IPS-18a (cell line): ENCODE results near the gene TBX6.
"Not testable (repeated sequence)": the region's sequence is repeated elsewhere in the genome, so short reads cannot be mapped to it uniquely, and the experiment has no call there.

Experiments
- H3K27ac ChIP-seq: one replicate; pipeline ENCODE4 v1.5.1; 2013; ENCODE audit warnings: low read length
- H3K27me3 ChIP-seq: one replicate; pipeline ENCODE4 v1.6.1; 2013; ENCODE audit warnings: mild to moderate bottlenecking, low read length; ENCODE audit not compliant: control insufficient read depth, insufficient read depth
- H3K36me3 ChIP-seq: one replicate; pipeline ENCODE4 v1.6.1; 2013; ENCODE audit warnings: low read depth, low read length; ENCODE audit not compliant: control insufficient read depth
- H3K4me1 ChIP-seq: one replicate; pipeline ENCODE4 v1.6.1; 2013; ENCODE audit warnings: low read depth, low read length; ENCODE audit not compliant: control insufficient read depth
- H3K4me3 ChIP-seq: one replicate; pipeline ENCODE4 v1.5.1; 2013; ENCODE audit warnings: low read length
- H3K9ac ChIP-seq: one replicate; pipeline ENCODE4 v1.6.1; 2013; ENCODE audit warnings: mild to moderate bottlenecking, low read length, moderate library complexity
- H3K9me3 ChIP-seq: one replicate; pipeline ENCODE4 v1.6.1; 2013; ENCODE audit warnings: low read depth, low read length; ENCODE audit not compliant: control insufficient read depth

TBX6 gene

DNA sequence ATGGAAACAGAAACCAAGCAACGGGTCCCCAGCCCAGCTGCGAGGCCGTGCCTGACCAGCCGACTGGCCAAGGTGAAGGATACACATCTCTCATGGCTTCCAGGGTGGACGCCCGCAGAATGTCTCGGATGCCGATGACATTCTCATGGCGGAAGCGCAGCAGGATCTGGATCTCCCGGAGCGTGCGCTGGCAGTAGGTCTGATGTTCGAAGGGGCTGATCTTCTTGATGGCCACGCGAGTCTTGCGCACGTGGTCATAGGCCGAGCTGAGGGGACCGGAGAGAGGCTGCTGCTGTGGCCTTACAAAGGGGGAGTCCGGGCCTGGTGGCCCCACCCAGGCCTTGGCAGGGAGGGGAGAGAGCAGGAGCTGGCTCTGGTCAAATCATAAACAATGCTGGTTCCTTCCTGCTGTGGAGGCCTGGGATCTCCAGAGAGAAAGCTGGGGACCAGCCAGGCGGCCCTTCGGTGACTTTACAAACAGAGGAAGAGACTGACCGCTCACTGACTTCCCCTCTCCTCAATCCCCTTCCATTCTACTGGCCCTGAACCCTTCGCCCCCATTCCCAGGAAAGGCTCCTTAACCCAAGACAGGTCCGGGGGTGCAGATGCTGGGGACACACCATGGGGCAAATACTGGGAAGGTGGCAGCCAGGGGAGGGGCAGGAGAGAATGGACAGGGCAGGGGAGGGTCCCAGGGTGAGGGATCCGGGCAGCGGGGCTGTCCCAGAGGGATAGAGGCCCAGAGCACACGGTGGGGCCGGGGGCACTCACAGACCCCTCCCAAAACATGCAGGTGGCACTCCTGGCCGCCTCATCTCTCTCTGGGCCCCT, 30.2 kb upstream of the TBX6 start:
- Histone ChIP-seq H3K27me3 (no peaks in the 10 kb centered on the region), H3K9me3 (no peaks in the 10 kb centered on the region), H3K9ac (peak overlapping the region; percentile 18), H3K36me3 (peaks cover 1% of the 10 kb centered on the region), H3K27ac (no peak overlapping the region), H3K4me1 (no peaks in the 10 kb centered on the region), H3K4me3 (peak overlapping the region; percentile 81)

DNA sequence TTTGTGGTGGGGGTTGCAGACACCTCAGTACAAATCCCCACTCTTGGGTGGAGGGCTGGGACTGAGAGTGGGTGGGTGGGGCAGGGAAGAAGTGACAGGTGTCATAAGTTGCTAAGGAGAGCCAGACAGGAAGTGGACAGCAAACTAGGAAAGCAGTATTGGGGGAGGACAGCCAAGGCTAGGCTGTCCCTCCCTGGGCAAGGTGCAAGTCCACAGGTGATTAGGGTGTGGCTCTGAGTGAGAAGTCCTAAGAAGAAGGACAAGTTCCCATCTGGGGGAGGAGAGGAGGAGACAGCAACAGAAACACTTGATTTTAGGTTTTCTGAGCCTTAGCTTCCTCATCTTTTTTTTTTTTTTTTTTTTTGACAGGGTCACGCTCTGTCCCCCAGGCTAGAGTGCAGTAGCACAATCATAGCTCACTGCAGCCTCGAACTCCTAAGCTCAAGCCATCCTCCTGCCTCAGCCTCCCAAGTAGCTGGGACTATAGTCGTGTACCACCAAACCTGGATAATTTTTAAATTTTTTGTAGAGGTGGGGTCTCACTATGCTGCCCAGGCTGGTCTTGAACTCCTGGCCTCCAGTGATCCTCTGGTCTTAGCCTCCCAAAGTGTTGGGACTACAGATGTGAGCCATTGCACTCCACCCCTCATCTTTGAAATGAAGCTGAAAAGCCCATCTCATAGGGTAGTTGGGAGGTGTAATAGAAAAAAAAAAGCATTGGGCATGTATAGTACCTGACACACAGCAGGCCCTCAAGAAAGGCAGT, 28.8 kb upstream of the TBX6 start:
- no peak overlapping the region for H3K9ac ChIP-seq

DNA sequence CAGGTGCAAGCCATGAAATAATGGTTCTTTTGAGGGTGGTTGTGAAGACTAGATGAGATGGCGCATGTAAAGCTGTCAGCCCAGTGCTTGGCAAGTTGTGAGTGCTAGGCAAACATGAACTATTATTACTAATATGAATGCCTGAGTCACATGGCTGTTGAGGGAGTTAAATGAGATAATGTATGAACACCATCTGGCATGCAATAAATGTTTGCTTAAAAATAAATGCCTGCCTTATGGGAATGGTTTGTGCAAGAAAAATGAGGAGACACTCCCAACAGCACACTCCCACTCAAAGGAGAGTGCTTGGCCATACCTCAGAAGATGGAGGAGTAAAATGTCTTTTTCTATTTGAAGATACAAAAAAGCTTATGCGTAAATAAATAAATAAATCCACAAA, 27.7 kb upstream of the TBX6 start:
- no peak overlapping the region for H3K9ac ChIP-seq
- H3K4me3 ChIP-seq: no peak overlapping the region
- H3K27ac ChIP-seq: no peak overlapping the region
- no peaks in the 10 kb centered on the region for H3K4me1 ChIP-seq
- H3K36me3 ChIP-seq: peaks cover 3% of the 10 kb centered on the region
- no peaks in the 10 kb centered on the region for H3K9me3 ChIP-seq
- no peaks in the 10 kb centered on the region for H3K27me3 ChIP-seq

More for the DNA sequence above, 28.8 kb upstream of the TBX6 start:
- no peaks in the 10 kb centered on the region for H3K27me3 ChIP-seq
- no peak overlapping the region for H3K27ac ChIP-seq
- no peak overlapping the region for H3K4me3 ChIP-seq
- H3K4me1 ChIP-seq: no peaks in the 10 kb centered on the region
- peaks cover 3% of the 10 kb centered on the region for H3K36me3 ChIP-seq
- H3K9me3 ChIP-seq: no peaks in the 10 kb centered on the region

DNA sequence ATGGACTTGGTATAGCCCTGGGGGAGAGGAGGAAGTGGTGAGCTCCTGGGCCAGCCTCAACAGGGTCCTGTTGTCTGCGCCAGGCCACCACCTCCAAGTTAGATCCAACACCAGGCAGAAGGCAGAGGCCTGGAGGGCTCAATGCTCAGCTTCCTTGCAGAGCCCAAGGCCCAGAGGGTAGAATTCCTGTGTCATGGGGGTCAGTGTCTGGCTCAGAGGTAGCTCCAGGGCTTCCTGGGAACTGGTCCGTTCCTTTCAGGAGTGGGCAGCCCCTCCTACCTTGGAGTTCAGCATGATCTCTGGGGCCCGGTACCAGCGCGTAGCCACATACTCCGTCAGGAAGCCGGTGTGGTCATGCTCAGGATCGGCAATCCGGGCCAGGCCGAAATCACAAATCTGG, 26.0 kb upstream of the TBX6 start:
- H3K36me3 ChIP-seq: peaks cover 3% of the 10 kb centered on the region
- H3K27me3 ChIP-seq: no peaks in the 10 kb centered on the region
- no peak overlapping the region for H3K27ac ChIP-seq
- no peaks in the 10 kb centered on the region for H3K9me3 ChIP-seq
- H3K4me3 ChIP-seq: no peak overlapping the region
- H3K4me1 ChIP-seq: no peaks in the 10 kb centered on the region
- no peak overlapping the region for H3K9ac ChIP-seq

DNA sequence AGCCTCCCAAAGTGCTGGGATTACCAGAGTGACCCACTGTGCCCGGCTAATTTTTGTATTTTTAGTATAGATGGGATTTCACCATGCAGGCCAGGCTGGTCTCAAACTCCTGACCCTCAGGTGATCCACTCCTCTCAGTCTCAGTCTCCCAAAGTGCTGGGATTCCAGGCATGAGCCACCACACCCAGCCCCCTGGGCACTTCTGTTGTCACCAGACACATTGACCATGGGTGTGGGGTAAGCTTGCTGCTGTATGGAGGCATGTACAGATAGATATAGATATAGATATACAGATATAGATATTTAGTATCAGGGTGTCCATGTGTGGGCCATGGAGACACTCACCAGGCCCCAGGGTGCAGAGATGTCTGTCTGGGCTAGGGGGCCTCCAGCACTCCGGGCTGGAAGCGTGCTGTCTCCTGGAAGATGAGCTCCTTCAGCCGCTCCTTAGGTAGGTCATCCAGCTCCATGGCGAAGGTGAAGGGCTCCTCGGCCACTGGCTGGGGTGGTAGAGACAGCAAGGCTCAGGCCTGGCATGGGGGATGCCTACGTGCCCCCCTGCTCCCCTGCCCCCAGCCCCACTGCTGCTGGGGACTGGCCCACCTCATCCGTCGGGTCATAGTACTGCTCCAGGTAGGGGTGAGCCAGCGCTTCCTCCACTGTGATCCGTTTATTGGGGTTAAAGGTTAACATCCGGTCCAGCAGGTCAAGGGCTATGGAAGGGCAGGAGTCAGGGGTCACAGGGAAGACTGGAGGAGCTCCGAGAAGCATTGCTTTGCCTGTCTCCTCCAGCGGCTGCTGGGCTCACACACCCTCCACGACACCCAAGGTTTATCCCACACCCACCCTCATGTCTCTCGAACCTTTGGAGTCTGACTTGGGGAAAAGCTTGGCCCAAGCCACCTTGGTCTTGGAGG, 24.8 kb upstream of the TBX6 start:
- no peaks in the 10 kb centered on the region for H3K9me3 ChIP-seq
- peaks cover 3% of the 10 kb centered on the region for H3K36me3 ChIP-seq
- H3K27me3 ChIP-seq: no peaks in the 10 kb centered on the region
- H3K9ac ChIP-seq: no peak overlapping the region
- H3K27ac ChIP-seq: no peak overlapping the region
- H3K4me1 ChIP-seq: no peaks in the 10 kb centered on the region
- no peak overlapping the region for H3K4me3 ChIP-seq

DNA sequence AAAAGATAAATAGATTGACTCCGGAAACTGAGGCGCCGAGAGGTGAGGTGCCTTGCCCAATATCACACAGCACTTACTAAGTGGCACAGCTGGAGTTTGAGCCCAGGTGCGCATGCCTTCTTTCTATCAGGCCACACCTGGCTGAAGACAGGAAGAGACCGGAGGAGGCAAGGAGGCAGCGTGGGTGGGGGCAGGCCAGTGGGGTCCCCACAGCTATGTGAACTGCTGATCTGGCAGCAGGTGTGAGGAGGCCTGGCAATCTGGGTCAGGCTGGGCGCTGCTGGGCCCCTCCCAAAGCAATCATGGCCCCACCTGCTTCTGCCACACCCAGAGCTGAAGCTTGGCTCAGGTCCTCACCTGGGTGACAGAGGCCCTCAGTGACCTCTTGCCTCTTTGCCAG, 23.5 kb upstream of the TBX6 start:
- H3K4me3 ChIP-seq: no peak overlapping the region
- H3K4me1 ChIP-seq: no peaks in the 10 kb centered on the region
- H3K9me3 ChIP-seq: no peaks in the 10 kb centered on the region
- H3K27me3 ChIP-seq: no peaks in the 10 kb centered on the region
- H3K9ac ChIP-seq: no peak overlapping the region
- peaks cover 3% of the 10 kb centered on the region for H3K36me3 ChIP-seq
- no peak overlapping the region for H3K27ac ChIP-seq

DNA sequence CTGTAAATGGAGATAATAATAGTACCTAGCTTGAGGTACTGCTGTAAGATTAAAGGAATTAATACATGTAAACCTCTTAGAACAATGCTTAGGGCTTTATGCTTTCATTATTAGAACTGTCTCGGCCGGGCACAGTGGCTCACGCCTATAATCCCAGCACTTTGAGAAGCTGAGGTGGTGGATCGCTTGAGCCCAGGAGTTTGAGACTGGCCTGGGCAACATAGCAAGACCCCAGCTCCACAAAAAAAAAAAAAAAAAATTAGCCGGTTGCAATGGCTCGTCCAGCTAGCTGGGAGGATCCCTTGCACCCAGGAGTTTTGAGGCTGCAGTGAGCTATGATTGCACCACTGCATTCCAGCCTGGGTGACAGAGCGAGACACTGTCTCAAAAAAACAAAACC, 23.1 kb upstream of the TBX6 start:
- H3K9me3 ChIP-seq, H3K36me3 ChIP-seq, H3K4me3 ChIP-seq, H3K4me1 ChIP-seq, H3K27me3 ChIP-seq, H3K9ac ChIP-seq, H3K27ac ChIP-seq: not testable (repeated sequence)

DNA sequence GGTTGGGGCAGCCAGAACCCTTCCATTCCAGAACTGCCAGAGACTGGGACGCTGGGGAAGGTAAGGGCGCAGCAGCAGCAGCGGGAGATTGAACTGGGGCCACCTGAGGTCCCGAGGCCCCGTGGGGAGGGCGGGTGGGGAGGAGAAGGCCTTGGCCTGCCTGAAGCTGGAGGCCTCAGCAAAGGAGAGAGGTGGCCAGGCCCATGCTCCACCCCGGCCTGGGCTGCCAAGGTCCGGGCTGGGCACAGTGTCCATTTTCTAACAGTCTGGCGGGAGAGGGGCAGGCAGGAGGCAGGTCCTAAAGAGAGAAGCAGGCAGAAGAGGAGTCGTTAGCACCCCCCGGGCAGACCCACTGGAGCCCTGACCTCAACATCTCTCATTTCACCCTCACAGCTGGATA, 22.7 kb upstream of the TBX6 start:
- H3K27me3 ChIP-seq: no peaks in the 10 kb centered on the region
- H3K4me1 ChIP-seq: no peaks in the 10 kb centered on the region
- H3K9ac ChIP-seq: no peak overlapping the region
- H3K36me3 ChIP-seq: peaks cover 3% of the 10 kb centered on the region
- H3K4me3 ChIP-seq: no peak overlapping the region
- no peak overlapping the region for H3K27ac ChIP-seq
- no peaks in the 10 kb centered on the region for H3K9me3 ChIP-seq

DNA sequence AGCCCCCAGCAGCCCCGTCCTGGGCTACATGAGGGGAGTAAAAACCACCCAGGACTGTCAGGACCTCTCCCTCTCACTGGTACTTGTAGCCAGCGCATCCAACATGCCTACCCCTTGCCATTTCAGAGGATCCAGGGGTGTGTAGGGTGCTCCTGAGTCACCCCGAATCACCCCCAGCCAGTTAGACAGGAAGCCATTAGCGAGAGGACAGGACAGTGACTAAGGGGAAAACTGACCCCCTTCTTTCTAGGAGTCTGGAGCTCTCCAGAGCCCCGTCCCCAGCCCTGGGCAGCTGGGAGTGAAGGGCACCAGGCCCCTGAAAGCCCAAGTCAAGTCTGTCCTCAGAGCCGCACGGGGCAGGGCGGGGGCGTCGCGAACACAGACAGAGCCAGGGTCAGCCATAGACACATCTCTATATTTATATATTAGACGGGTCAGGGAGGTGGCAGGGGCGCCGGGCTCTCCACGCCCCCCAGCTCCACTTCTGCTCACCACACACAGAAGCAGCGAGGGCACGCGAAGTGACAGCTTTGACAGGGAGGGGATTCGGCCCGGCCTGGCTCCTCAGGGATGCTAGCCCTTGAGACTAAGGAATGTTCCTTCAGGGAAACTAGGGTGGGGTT, 22.1 kb upstream of the TBX6 start:
- Histone ChIP-seq H3K4me1 (no peaks in the 10 kb centered on the region), H3K4me3 (no peak overlapping the region), H3K27me3 (no peaks in the 10 kb centered on the region), H3K27ac (no peak overlapping the region), H3K9me3 (no peaks in the 10 kb centered on the region), H3K36me3 (peaks cover 3% of the 10 kb centered on the region), H3K9ac (no peak overlapping the region)

DNA sequence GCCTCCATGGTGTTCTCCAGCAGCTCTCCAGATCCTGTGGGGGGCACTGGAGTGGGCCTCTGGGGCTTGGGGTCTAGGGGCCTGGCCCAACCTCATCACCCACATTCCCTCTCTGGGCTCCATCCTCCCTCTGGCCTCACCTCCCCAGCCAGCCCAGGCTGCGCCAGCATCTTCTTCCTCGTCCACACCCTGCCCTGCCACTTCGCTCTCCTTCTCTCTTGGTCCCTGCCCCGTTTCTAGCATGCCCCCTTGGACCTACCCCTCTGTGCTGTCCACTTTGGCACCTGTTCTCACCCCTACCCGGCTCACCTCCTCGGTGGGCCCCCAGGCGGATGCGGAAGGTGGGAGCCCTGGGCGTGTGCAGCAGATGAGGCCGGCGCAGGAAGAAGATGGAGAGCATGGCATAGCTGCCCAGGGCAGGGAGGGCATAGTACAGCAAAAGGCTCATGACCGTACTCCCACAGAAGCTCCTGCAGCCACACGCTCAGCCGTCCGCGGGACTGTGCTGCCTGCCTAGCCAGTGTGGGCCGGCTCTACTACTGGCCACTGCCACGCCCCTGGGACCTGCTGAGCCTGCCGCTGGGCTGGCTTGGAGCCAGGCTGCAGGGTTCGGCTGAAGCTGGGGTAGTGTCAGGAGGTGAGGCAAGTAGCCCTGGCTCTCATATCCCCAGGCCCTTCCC, 21.4 kb upstream of the TBX6 start, which contains the start of gene GDPD3:
Gene GDPD3, minus strand, starts transcription at position 507 of the 680 bp plus-strand sequence. Its CDS starts 59 bp downstream, at position 448.
- no peak within 1 kb of the TSS for H3K4me3 ChIP-seq
- H3K9me3 ChIP-seq: no peaks in the 10 kb centered on the region
- peaks cover 3% of the 10 kb centered on the region for H3K36me3 ChIP-seq
- no peaks in the 10 kb centered on the region for H3K4me1 ChIP-seq
- H3K27me3 ChIP-seq: no peaks in the 10 kb centered on the region
- H3K9ac ChIP-seq: no peak within 1 kb of the TSS
- H3K27ac ChIP-seq: no peak within 1 kb of the TSS
